Natural killer cell treated with Interleukin-12 subunit alpha and Interleukin-12 subunit beta and Interleukin-15 and Interleukin-18, amount 100 ng/mL, for 72 hours (primary cell): ENCODE data around the gene RBX1. TPM values are rescaled to one million over a fixed set of nuclear protein-coding genes. Genes with fewer than 3 reads are reported as not detected.
"Not testable (repeated sequence)": the region's sequence is repeated elsewhere in the genome, so short reads cannot be mapped to it uniquely, and the experiment has no call there.

Source experiments
- ATAC-seq, 2 donors: fragments of 150-1000 bp; cut with Tn5 transposase in 1 of 2; sonication (Bioruptor Pico), chemical (Tn5 transposase) in 1 of 2; 2 replicates each; pipeline ENCODE4 v1.10.0; 2021
- DNase-seq: peaks from one replicate; pipeline ENCODE4 v3.0.0; 2022; ENCODE audit warnings: low spot score
- H3K27ac Mint-ChIP-seq, 2 donors: 1 replicate in 1 of 2; 2 replicates in 1 of 2; pipeline ENCODE4 v1.8.0; 2022; ENCODE audit warnings: mixed read lengths in 2 of 2, mild to moderate bottlenecking in 1 of 2, moderate library complexity in 1 of 2
- H3K27me3 Mint-ChIP-seq, 2 donors: 1 replicate in 1 of 2; 2 replicates in 1 of 2; pipeline ENCODE4 v1.8.0; 2022; ENCODE audit warnings: mixed read lengths in 2 of 2
- H3K36me3 Mint-ChIP-seq: one replicate; pipeline ENCODE4 v1.8.0; 2022; ENCODE audit warnings: mixed read lengths
- H3K4me1 Mint-ChIP-seq, 2 donors: 1 replicate in 1 of 2; 2 replicates in 1 of 2; pipeline ENCODE4 v1.8.0; 2022; ENCODE audit warnings: low read depth in 2 of 2, mixed read lengths in 2 of 2, mild to moderate bottlenecking in 1 of 2
- H3K4me3 Mint-ChIP-seq: one replicate; pipeline ENCODE4 v1.8.0; 2022; ENCODE audit warnings: mixed read lengths
- H3K9me3 Mint-ChIP-seq: 2 replicates; pipeline ENCODE4 v1.8.0; 2022; ENCODE audit warnings: mixed read lengths
- total RNA-seq, 2 donors: library from RNA; stranded (reverse); gene quantifications; one replicate each; pipeline ENCODE4 v1.2.3, GENCODE V29; 2022

Gene RBX1
- total RNA-seq, result 10 to 100 TPM; 47.8 to 65.9 TPM

- DNase-seq (peak; percentile 99), ATAC-seq (peak; percentile 92 to 93)
- Mint-ChIP-seq H3K4me1 (peaks cover 15 to 29% of the 10 kb centered on the region in 2 donors), H3K27ac (peak within 1 kb of the TSS; percentile 89 to 92), H3K36me3 (peaks cover 7% of the 10 kb centered on the region), H3K9me3 (no peaks in the 10 kb centered on the region), H3K4me3 (peak within 1 kb of the TSS; percentile 88), H3K27me3 (no peaks in the 10 kb centered on the region)
Observed at GRCh38 chr22:40950962-40951794, at the start of gene RBX1. Gene RBX1, plus strand, starts transcription at chr22:40951378. Its CDS starts 21 bp downstream, at chr22:40951399.

DNA sequence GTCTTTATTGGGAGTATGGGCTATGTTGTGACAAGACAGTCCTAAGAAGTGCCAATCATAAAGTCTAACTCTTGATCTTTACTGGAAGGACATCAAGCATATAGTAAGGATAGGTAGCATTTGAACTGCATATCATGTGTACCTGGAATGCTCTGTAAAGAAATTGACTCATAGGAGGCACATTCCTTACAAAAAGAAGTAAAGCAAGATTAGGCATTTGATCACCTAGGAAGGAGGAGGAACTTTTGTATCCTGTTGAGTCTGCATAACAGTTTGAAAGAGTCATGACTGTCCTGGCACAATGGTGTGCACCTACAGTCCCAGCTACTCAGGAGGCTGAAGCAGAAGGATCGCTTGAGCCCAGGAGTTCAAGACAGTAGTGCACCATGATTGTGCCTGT is 47.1 kb upstream of the RBX1 start:
- DNase-seq, result no peak
- Mint-ChIP-seq H3K4me3 (no peak overlapping the region), H3K9me3 (no peaks in the 10 kb centered on the region), H3K27me3 (no peaks in the 10 kb centered on the region), H3K27ac (no peak overlapping the region), H3K4me1 (peaks cover 2% of the 10 kb centered on the region in 2 donors), H3K36me3 (peaks cover 4% of the 10 kb centered on the region)
- ATAC-seq, result no peak

GRCh38 chr22:40908895-40909294 is 42.3 kb upstream of the RBX1 start:
- H3K4me3 Mint-ChIP-seq, result no peak overlapping the region
- H3K4me1 Mint-ChIP-seq, result no peaks in the 10 kb centered on the region
- peaks cover 4% of the 10 kb centered on the region for H3K36me3 Mint-ChIP-seq
- no peak overlapping the region for H3K27ac Mint-ChIP-seq
- ATAC-seq (no peak), DNase-seq (no peak)
- no peaks in the 10 kb centered on the region for H3K9me3 Mint-ChIP-seq
- no peaks in the 10 kb centered on the region for H3K27me3 Mint-ChIP-seq

- Mint-ChIP-seq H3K27ac (no peak overlapping the region), H3K4me3 (no peak overlapping the region), H3K27me3 (no peaks in the 10 kb centered on the region), H3K36me3 (peaks cover 4% of the 10 kb centered on the region), H3K4me1 (no peaks in the 10 kb centered on the region), H3K9me3 (no peaks in the 10 kb centered on the region)
- ATAC-seq (no peak), DNase-seq (no peak)
Observed at GRCh38 chr22:40911772-40912171, 39.4 kb upstream of the RBX1 start.

GRCh38 chr22:40912987-40913386 is 38.2 kb upstream of the RBX1 start:
- H3K27ac Mint-ChIP-seq, H3K4me3 Mint-ChIP-seq, H3K36me3 Mint-ChIP-seq, H3K4me1 Mint-ChIP-seq, DNase-seq, H3K27me3 Mint-ChIP-seq, H3K9me3 Mint-ChIP-seq, ATAC-seq: not testable (repeated sequence)

- H3K4me3 Mint-ChIP-seq, result no peak overlapping the region
- ATAC-seq, result no peak
- no peak for DNase-seq
- H3K27me3 Mint-ChIP-seq, result no peaks in the 10 kb centered on the region
- H3K27ac Mint-ChIP-seq, result no peak overlapping the region
- peaks cover 3 to 6% of the 10 kb centered on the region in 2 donors for H3K4me1 Mint-ChIP-seq
- no peaks in the 10 kb centered on the region for H3K9me3 Mint-ChIP-seq
- peaks cover 4% of the 10 kb centered on the region for H3K36me3 Mint-ChIP-seq
Observed at GRCh38 chr22:40919446-40919845, 31.7 kb upstream of the RBX1 start.

- H3K27me3 Mint-ChIP-seq, result no peaks in the 10 kb centered on the region
- no peak for DNase-seq
- H3K27ac Mint-ChIP-seq, result no peak overlapping the region
- no peak for ATAC-seq
- peaks cover 3 to 6% of the 10 kb centered on the region in 2 donors for H3K4me1 Mint-ChIP-seq
- H3K4me3 Mint-ChIP-seq, result no peak overlapping the region
- H3K36me3 Mint-ChIP-seq, result peaks cover 4% of the 10 kb centered on the region
- H3K9me3 Mint-ChIP-seq, result no peaks in the 10 kb centered on the region
Observed at GRCh38 chr22:40920526-40920925, 30.7 kb upstream of the RBX1 start.

- ATAC-seq (peak; percentile 60 to 67), DNase-seq (no peak)
- Mint-ChIP-seq H3K4me3 (no peak overlapping the region), H3K27ac (peak overlapping the region in 1 of 2 donors; percentile 45), H3K4me1 (peaks cover 3 to 6% of the 10 kb centered on the region in 2 donors), H3K9me3 (no peaks in the 10 kb centered on the region), H3K36me3 (peaks cover 4% of the 10 kb centered on the region), H3K27me3 (no peaks in the 10 kb centered on the region)
Observed at GRCh38 chr22:40922484-40923303, 28.5 kb upstream of the RBX1 start.

DNA sequence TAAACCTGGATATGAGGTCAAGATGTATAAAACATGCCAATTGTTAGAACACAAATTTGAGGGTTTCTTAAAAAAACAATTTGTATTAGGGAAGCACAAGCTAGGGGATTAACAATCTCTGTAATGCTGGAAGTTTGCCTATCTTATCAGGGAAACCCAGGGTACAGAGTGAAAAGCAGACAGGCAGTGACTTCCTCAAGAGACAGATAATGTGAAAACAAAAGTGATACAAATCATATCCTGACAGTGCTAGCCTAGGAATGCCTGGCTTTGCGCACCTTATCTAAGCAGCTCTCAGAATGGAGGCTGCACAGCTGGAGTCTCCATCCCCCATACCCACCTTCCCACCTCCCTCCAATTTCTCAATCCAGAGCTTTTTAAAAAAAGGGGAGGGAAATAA is 22.5 kb upstream of the RBX1 start:
- no peaks in the 10 kb centered on the region for H3K36me3 Mint-ChIP-seq
- no peak overlapping the region for H3K4me3 Mint-ChIP-seq
- DNase-seq (no peak), ATAC-seq (no peak)
- H3K27me3 Mint-ChIP-seq, result no peaks in the 10 kb centered on the region
- no peaks in the 10 kb centered on the region for H3K9me3 Mint-ChIP-seq
- no peak overlapping the region for H3K27ac Mint-ChIP-seq
- no peaks in the 10 kb centered on the region for H3K4me1 Mint-ChIP-seq

DNA sequence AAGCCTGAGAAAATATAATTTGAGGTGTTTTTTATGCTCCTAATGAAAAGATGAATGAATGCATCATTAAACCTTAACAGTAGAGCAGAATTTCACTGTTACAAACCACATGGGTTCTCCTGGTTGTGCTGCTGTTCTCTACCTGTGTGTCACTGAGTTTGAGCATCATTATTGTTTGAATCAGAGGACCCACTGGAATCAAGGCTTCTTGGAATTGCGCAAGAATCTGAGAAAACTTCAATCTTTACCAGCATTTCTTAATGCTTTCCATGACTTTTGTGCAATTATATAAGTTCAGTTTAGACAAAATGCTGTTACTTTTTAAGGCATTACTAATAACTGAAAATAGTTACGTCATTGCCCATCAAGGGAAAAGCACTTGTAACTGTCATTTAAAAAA is 18.8 kb upstream of the RBX1 start:
- DNase-seq, result no peak
- no peak overlapping the region for H3K4me3 Mint-ChIP-seq
- H3K27ac Mint-ChIP-seq, result no peak overlapping the region
- H3K4me1 Mint-ChIP-seq, result no peaks in the 10 kb centered on the region
- H3K27me3 Mint-ChIP-seq, result no peaks in the 10 kb centered on the region
- H3K9me3 Mint-ChIP-seq, result no peaks in the 10 kb centered on the region
- H3K36me3 Mint-ChIP-seq, result no peaks in the 10 kb centered on the region
- no peak for ATAC-seq

GRCh38 chr22:40939202-40939601 is 12.0 kb upstream of the RBX1 start:
- Mint-ChIP-seq H3K27me3 (no peaks in the 10 kb centered on the region), H3K9me3 (no peaks in the 10 kb centered on the region), H3K36me3 (no peaks in the 10 kb centered on the region), H3K4me3 (no peak overlapping the region), H3K4me1 (peaks cover 3 to 6% of the 10 kb centered on the region in 2 donors), H3K27ac (no peak overlapping the region)
- ATAC-seq, result no peak
- no peak for DNase-seq

DNA sequence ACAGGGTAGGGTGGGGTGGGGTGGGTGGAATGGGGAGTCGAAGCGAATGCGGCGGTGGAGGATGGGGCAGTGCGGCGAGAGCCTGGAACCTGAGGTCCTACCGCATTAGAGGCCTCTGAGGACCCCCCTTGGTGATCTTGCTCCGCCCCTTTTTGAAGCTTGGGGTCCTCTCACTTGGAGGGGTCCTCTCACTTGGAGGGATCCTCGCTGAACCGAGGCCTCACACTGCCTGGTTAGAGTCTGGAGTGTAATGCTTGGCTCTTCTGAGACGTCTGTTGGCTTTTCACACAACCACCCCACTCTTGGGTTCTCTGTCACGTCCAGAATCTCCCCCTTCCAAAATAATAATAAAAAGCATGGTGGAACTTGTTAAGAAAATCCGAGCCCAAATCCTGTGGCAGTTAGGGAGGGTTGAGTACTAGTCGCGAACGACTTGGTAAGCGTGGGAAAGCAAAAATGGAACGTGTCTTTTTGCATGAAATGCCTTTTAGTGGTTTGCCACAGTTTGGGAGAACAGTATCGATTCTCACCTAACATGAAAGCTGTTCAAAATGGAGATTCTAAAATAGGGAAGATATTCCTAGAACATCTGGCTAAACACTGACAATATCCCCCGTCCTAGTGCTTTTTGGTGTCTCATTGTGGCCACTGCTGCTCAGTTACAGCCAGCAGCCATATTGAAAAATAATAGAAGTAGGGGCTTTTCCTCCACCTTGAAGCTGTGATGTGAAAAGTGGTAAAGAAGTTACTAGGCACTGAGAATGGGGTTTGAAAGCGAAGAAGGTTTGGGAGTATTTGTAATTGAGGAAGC is 822 bp downstream of the RBX1 start:
- Mint-ChIP-seq H3K27ac (peak overlapping the region; percentile 89 to 92), H3K9me3 (no peaks in the 10 kb centered on the region), H3K4me1 (peaks cover 15 to 27% of the 10 kb centered on the region in 2 donors), H3K27me3 (no peaks in the 10 kb centered on the region), H3K36me3 (peaks cover 7% of the 10 kb centered on the region), H3K4me3 (peak overlapping the region; percentile 88)
- no peak for DNase-seq
- no peak for ATAC-seq

- ATAC-seq, result no peak
- Mint-ChIP-seq H3K4me3 (peak overlapping the region; percentile 88), H3K27ac (peak overlapping the region; percentile 89 to 92), H3K36me3 (peaks cover 7% of the 10 kb centered on the region), H3K27me3 (no peaks in the 10 kb centered on the region), H3K9me3 (no peaks in the 10 kb centered on the region), H3K4me1 (peaks cover 15 to 27% of the 10 kb centered on the region in 2 donors)
- DNase-seq, result no peak
Observed at GRCh38 chr22:40953471-40953870, 2.3 kb downstream of the RBX1 start.
